SU-DHL-6 (cell line): ENCODE data around the gene ASTN2.

Source experiments
- H2AFZ ChIP-seq: fragments of 200-600 bp; sonication (generic); 2 replicates; pipeline ENCODE4 v1.6.1; 2014; ENCODE audit warnings: low read depth, mild to moderate bottlenecking, moderate library complexity, mixed read lengths, antibody characterized with exemption, low read length; ENCODE audit not compliant: severe bottlenecking
- H3F3A ChIP-seq: fragments of 200-600 bp; shearing (Covaris generic); 2 replicates; pipeline ENCODE4 v1.6.0; 2016; ENCODE audit warnings: antibody characterized with exemption, mild to moderate bottlenecking; ENCODE audit not compliant: insufficient read depth
- H3K27ac ChIP-seq: fragments of 200-600 bp; sonication (generic); 2 replicates; pipeline ENCODE4 v1.5.1; 2016; ENCODE audit warnings: low read depth, mild to moderate bottlenecking, low read length, moderate library complexity, mixed read lengths
- H3K27me3 ChIP-seq: fragments of 200-600 bp; sonication (generic), shearing (Covaris generic); 2 replicates; pipeline ENCODE4 v1.6.0; 2014; ENCODE audit warnings: mild to moderate bottlenecking, low read length
- H3K36me3 ChIP-seq: fragments of 200-600 bp; sonication (generic); 2 replicates; pipeline ENCODE4 v1.6.1; 2014; ENCODE audit warnings: mild to moderate bottlenecking, low read length, mixed read lengths
- H3K4me2 ChIP-seq: fragments of 300-600, 200-600 bp; shearing (Covaris generic), sonication (generic); 2 replicates; pipeline ENCODE4 v1.6.0; 2014; ENCODE audit warnings: low read length, low read depth, mild to moderate bottlenecking; ENCODE audit not compliant: poor library complexity, severe bottlenecking
- H3K4me3 ChIP-seq: fragments of 200-600 bp; sonication (generic); 2 replicates; pipeline ENCODE4 v1.5.1; 2014; ENCODE audit warnings: antibody characterized with exemption, low read length, mild to moderate bottlenecking, mixed read lengths; ENCODE audit not compliant: insufficient read depth, poor library complexity, severe bottlenecking
- H3K79me2 ChIP-seq: fragments of 200-600 bp; sonication (generic); 2 replicates; pipeline ENCODE4 v1.6.1; 2014; ENCODE audit warnings: mild to moderate bottlenecking, low read length, moderate library complexity; ENCODE audit not compliant: insufficient read depth
- H3K9ac ChIP-seq: fragments of 200-600 bp; sonication (generic); 2 replicates; pipeline ENCODE4 v1.7.0; 2014; ENCODE audit warnings: mild to moderate bottlenecking, low read length
- H3K9me2 ChIP-seq: fragments of 200-600 bp; sonication (generic); replicated peaks from 2 replicates; pipeline ENCODE4 v1.6.1; 2014; ENCODE audit warnings: low read length; ENCODE audit not compliant: insufficient read depth
- H3K9me3 ChIP-seq: fragments of 200-600 bp; sonication (generic); 2 replicates; pipeline ENCODE4 v1.6.1; 2014; ENCODE audit warnings: low read length, mixed read lengths; ENCODE audit not compliant: insufficient read depth
- H4K20me1 ChIP-seq: fragments of 200-600 bp; sonication (generic); 2 replicates; pipeline ENCODE4 v1.6.1; 2014; ENCODE audit warnings: low read depth, mild to moderate bottlenecking, antibody characterized with exemption, low read length, moderate library complexity, mixed read lengths
- EZH2phosphoT487 ChIP-seq: fragments of 200-600 bp; sonication (generic), shearing (Covaris generic); conservative IDR thresholded peaks from 2 replicates; pipeline ENCODE4 v1.6.1; 2018; ENCODE audit warnings: mild to moderate bottlenecking, antibody characterized with exemption, low read length, moderate library complexity, mixed read lengths
- TF ChIP-seq, protein P1 (sequence below): fragments of 200-600 bp; sonication (generic); IDR thresholded peaks from one replicate; pipeline ENCODE4 v1.5.1; 2017; ENCODE audit warnings: antibody characterized with exemption, mild to moderate bottlenecking, low read length, moderate library complexity; ENCODE audit not compliant: insufficient read depth, poor library complexity, severe bottlenecking

Gene ASTN2

DNA sequence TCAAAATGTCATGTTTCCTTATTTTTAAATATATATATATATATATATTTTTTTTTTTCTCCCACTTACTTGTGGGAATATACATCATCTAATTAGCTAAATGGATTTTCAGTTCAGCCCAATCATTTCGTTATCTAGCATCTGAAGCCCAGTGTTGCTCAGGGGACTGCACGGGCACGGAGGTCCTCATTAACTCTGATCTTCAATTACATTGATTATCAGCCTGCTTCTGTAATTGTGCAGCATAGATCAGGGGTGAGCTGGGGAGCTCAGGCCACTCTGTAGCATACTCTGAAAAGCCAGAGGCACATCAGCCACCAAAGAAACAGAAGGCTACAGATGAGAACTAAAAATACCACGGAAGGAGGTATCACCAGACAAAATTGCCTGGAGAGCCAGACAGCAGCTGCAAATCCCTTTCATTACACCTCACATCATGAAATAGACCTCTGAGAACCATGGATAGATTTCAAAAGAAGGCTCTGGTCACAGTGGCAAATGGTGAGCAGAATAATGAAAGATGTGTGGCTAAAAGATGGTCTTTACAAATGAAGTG lies 401.3 kb downstream of the ASTN2 start:
- no peak for TF ChIP-seq EZH2phosphoT487
- TF ChIP-seq, protein P1, sequence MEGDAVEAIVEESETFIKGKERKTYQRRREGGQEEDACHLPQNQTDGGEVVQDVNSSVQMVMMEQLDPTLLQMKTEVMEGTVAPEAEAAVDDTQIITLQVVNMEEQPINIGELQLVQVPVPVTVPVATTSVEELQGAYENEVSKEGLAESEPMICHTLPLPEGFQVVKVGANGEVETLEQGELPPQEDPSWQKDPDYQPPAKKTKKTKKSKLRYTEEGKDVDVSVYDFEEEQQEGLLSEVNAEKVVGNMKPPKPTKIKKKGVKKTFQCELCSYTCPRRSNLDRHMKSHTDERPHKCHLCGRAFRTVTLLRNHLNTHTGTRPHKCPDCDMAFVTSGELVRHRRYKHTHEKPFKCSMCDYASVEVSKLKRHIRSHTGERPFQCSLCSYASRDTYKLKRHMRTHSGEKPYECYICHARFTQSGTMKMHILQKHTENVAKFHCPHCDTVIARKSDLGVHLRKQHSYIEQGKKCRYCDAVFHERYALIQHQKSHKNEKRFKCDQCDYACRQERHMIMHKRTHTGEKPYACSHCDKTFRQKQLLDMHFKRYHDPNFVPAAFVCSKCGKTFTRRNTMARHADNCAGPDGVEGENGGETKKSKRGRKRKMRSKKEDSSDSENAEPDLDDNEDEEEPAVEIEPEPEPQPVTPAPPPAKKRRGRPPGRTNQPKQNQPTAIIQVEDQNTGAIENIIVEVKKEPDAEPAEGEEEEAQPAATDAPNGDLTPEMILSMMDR = no peak
- no peak overlapping the region for H3K4me3 ChIP-seq
- no peaks in the 10 kb centered on the region for H3K36me3 ChIP-seq

DNA sequence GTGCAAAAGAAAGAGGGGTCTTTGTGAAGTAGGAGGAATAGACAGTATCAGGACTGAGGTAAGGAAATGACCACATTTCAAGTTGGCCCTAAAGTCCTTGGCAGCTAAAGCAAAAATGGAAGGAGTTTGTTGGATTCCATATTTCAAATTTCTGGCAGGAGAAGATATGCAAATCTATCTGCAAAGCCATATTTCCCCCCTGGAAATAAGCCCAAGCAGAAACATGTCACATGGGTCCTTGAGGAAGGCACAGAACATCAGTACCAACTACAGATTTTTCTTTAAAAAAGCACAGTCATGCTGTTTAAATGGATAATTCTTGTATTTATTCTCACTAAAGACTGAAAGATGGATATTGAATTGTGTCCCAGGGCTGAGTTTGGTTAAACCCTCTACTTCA lies 404.8 kb downstream of the ASTN2 start:
- Histone ChIP-seq H3K27me3 (no peaks in the 10 kb centered on the region), H2AFZ (no peak overlapping the region), H3K9me3 (no peaks in the 10 kb centered on the region), H3F3A (no peaks in the 10 kb centered on the region), H4K20me1 (no peaks in the 10 kb centered on the region), H3K4me3 (no peak overlapping the region), H3K9ac (no peak overlapping the region), H3K27ac (no peak overlapping the region), H3K36me3 (no peaks in the 10 kb centered on the region), H3K4me2 (no peak overlapping the region), H3K9me2 (no peaks in the 10 kb centered on the region), H3K79me2 (no peaks in the 10 kb centered on the region)
- TF ChIP-seq, protein P1 = no peak
- no peak for TF ChIP-seq EZH2phosphoT487

More for the DNA sequence above, 401.3 kb downstream of the ASTN2 start:
- Histone ChIP-seq H3K9me3 (no peaks in the 10 kb centered on the region), H3K4me2 (no peak overlapping the region), H3K27ac (no peak overlapping the region), H4K20me1 (no peaks in the 10 kb centered on the region), H3K9me2 (no peaks in the 10 kb centered on the region), H3K27me3 (no peaks in the 10 kb centered on the region), H3K79me2 (no peaks in the 10 kb centered on the region), H3F3A (no peaks in the 10 kb centered on the region), H3K9ac (no peak overlapping the region), H2AFZ (no peak overlapping the region)

DNA sequence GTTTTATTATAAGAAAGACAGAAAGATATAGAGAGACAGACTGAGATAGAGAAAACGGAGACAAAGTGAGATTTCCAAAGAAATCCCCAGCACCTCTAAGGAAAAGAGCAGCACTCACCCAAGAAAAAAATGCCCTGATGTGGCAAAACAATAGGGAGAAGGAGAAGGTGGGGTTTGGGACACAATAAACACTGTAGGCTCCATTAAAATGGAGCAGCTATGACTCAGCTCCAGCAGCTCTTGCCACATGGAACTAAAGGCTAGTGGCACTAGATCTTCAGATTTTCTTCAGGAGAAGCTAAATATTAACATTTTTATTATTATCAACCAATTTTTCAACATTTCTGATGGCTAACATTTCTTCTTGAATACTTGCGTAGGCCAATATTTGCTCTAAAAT lies 406.0 kb downstream of the ASTN2 start:
- H3K9me3 ChIP-seq = no peaks in the 10 kb centered on the region
- H3K27me3 ChIP-seq = no peaks in the 10 kb centered on the region
- H3K9ac ChIP-seq = no peak overlapping the region
- H3K36me3 ChIP-seq = no peaks in the 10 kb centered on the region
- no peaks in the 10 kb centered on the region for H3K9me2 ChIP-seq
- H3K79me2 ChIP-seq = no peaks in the 10 kb centered on the region
- no peak overlapping the region for H3K4me2 ChIP-seq
- TF ChIP-seq, protein P1 = no peak
- no peak for TF ChIP-seq EZH2phosphoT487
- no peak overlapping the region for H2AFZ ChIP-seq
- no peaks in the 10 kb centered on the region for H4K20me1 ChIP-seq
- H3K4me3 ChIP-seq = no peak overlapping the region
- H3K27ac ChIP-seq = no peak overlapping the region
- no peaks in the 10 kb centered on the region for H3F3A ChIP-seq
